Testis (tissue), 2 donors: ENCODE measurements around the gene LKAAEAR1.

ENCODE experiments used
- CTCF ChIP-seq, 3 experiments: fragments of 450-650 bp in 2 of 3; fragments of 200-600 bp in 1 of 3; sonication (generic) in 1 of 3; IDR thresholded peaks; one replicate each; pipeline ENCODE4 v1.5.1; 2016 to 2019; ENCODE audit warnings: antibody characterized with exemption in 3 of 3, mild to moderate bottlenecking in 2 of 3, moderate library complexity in 1 of 3
- POLR2A ChIP-seq: fragments of 450-650 bp; IDR thresholded peaks from one replicate; pipeline ENCODE4 v1.6.1; 2017; ENCODE audit warnings: antibody characterized with exemption, mild to moderate bottlenecking, moderate library complexity

- no peak for TF ChIP-seq CTCF (IDR thresholded peaks at IDR 0.05)
- no peak for TF ChIP-seq POLR2A
These were observed 15.8 kb upstream of the LKAAEAR1 start for GRCh38 chr20:64099880-64100565.
